GM18907 (cell line): ENCODE data around the gene ABCC4.
A peak's percentile ranks its signal among the peaks of the same experiment; 100 is the strongest.

ENCODE experiments used
- ATAC-seq: cut with Tn5 transposase; IDR thresholded peaks from one replicate; pipeline ENCODE4 v1.9.1; 2021; ENCODE audit warnings: mild to moderate bottlenecking, moderate library complexity; ENCODE audit not compliant: unreplicated experiment

The ABCC4 gene

DNA sequence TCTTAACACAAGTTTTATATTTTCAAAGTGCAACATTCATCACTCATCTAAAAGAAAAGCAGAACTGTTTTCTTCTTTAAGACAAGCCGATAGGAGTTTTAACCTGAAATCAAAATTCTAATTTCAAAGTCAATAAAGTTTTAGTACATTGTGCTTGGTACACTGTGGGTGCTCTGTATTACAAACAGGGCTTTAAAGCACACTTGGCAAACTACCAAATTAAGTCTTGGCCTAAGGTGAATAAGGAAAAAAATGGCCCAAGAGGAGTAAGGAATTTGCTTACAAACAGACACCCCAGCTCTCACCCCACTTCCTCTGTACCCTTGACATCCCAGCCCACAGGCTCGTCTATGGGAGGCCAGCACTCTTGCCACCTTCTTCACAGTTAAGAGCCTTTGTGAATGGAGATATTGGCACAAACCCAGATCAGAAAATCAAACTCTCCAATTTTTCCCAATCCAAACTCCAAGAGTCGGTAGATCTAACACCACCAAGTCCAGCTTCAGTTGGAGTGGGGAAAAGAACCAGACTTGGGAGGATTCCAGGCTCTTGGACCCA lies 66.0 kb downstream of the ABCC4 start:
- no peak for ATAC-seq

DNA sequence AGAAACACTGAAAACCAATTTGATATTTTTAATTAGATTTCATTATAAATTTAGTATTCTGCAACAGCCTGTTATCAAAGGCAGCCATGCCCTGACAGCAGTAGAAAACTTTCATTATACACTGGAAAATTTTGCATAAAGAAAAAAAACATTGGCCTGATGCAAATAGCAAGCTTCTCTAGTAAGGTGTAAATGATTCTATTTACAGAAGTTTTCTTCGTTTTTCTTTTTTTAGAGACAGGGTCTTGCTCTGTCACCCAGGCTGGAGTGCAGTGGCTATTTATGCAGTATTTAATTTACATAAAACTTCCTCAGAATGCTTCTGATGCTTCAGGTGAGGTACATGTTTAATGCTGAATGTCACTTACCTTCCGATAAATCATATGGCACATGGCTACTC lies 67.0 kb downstream of the ABCC4 start:
- ATAC-seq: peak; percentile 72

DNA sequence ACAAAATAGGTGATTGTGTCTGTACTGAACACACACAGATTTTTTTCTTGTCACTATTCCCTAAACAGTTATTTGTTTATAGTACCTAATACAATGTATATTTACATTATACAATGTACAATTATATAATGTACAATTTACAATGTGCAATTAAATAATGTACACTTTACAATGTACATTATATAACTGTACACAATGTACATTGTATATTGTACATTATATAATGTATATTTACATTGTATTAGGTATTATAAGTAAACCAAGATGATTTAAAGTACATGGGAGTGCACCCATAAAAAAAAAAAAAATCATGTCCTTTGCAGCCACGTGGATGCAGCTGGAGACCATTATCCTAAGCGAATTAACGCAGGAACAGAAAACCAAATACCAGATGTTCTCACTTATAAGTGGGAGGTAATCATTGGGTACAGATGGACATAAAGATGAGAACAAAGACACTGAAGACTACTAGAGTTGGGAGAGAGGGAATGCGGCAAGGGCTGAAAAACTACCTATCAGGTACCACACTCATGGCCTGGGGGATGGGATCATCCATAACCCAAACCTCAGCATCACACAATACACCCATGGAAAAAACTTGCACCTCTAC lies 68.1 kb downstream of the ABCC4 start:
- ATAC-seq: no peak

DNA sequence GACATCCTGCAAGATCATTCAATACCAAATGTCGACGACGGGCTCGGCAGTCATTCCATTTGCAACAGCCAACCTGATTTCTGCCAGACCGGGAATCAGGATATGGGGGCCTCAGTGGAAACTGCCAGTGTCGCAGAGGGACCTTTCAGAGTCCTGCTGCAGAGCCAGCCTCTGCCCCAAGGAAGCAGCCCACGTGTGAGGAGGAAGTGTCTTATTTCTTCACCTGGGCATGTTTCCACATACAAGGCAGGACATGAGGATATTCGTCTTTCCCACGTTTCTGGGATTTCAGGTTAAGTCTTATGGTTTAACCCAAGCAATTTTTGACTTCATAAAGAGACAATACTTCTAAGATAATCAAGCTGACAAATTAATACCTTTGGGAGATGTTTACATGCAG lies 69.9 kb downstream of the ABCC4 start:
- ATAC-seq: no peak

DNA sequence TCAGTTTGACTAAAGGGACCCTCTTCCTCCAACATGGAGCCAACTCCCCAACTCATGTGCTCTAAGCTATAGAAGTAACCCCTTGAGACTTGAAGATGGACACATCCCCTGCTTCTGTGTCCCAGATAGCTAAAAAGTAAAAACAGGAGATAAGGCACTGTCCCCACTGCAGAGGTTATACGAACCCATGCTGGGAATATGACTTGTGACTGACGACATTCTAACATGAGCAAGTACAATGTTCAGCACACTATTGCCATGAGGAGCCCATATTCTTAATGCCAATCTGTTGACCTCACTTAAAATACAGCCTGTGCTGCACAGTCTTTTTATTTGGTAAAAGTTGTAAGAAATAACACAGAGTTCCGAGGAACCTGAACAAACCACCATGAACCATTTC lies 71.4 kb downstream of the ABCC4 start:
- ATAC-seq: no peak

DNA sequence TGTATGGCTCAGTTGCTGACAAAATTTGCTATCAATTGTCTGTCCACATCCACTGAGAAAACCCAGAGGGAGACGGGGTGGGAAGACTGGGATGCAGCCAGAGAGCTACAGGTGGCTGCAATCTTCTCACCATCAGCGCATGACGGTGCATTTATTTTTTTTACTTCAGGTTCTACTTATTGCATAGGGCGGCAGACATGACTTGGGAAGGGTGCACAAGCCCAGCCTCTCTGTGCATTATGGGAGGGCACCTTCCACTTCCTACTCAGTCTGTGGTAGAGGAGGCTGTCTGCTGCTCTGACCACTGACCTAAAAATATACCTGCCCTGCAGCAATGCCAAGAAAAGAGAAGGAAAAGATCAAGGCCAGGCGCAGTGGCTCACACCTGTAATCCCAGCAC lies 73.1 kb downstream of the ABCC4 start:
- ATAC-seq: no peak

DNA sequence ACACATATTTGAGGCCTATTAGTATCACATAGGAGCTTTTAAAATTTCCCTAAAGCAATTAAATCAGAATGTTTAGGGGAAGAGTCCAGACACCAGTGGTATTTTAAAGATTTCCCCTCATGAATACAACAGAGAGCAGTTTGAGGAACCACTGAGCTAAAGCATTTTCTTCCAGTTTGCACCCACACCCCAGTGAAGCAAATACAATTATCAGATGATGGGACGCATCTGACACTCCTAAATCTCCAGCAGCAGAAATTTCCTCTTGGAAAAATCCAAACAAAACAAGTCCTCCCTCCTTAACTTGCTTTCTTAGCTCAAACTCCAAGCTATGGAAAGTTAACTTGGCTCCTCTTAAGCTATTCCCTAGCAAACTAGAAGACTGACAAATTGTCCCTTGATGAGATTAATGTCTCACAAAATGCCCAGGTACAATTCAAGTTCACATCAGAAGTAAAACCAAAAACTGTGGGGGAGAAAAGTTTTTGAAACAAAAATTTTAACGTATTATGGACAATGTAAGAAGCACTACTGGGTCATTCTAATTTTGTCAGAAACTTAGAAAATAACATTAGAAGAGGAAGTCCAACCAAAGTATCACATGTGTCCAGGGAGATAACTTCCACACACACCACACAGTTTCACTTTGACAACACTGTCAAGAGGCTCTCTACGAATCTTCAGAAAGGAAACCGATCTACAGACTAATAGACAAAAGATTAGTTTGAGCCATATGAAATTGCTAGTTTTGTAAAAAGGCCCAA lies 74.1 kb downstream of the ABCC4 start:
- peak; percentile 81 for ATAC-seq

DNA sequence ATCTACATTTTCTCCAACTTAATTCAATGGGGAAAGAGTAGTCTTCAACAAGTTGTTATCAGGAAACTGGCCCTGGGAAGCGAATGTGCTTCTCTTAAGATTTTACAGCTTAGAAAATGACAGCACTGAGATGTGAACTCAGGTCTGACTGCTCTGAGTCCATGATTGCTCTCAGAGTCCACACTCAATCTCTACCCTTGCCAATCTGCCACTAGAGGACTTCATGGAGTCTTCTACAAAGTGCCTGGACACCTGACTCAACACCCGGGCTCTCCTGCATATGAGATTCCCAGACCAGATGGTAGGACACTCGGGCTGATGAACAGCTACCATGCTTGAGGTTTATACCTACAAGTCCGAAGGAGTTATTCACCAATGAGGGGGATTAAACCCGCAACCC lies 74.8 kb downstream of the ABCC4 start:
- peak; percentile 9 for ATAC-seq

DNA sequence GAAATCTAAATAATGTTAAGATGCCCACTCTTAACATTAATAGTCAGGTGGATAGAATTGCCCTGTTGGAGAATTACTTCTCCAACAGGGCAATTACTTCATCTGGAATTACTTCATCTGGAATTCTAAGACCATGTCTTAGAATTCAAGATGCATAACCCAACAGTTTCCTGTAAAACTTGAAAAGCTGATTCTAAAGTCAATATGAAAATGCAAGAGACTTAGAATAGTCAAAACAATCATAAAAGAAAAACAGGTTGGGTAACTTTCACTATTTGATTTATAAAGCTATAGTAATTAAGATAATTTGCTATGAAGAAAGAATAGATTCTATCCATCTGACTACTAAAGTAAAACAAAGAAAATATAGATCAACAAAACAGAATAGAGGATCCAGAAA lies 75.2 kb downstream of the ABCC4 start:
- no peak for ATAC-seq

DNA sequence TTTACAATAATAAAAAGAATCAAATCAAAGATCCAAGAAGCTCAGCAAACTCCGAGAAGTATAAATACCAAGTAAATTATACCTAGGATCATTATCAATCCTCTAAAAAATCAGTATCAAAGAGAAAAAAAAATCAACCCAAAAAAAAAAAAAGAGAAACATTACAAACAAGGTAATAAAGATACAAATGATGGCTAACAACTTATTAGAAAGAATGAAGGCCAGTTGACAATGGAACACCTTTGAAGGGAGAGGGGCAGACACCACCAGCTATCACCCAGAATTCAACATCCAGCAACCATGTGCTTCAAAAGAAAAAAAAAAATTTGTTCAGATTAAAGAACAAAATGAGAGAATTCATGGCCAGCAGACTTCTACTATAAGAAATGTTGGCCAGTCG lies 77.2 kb downstream of the ABCC4 start:
- ATAC-seq: no peak

DNA sequence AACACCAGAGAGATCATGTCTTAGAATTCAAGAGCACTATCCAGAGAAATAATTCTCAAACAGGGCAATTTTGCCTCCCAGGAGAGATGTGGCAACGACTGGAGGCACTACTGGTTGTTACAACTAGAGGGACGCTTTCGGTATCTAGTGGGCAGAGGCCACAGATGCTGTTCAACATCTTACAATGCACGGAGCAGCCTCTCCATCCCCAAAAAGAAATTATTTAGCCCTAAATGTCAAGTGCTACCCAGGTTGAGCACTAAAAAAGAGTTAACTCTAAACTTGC lies 78.6 kb downstream of the ABCC4 start:
- ATAC-seq: no peak

DNA sequence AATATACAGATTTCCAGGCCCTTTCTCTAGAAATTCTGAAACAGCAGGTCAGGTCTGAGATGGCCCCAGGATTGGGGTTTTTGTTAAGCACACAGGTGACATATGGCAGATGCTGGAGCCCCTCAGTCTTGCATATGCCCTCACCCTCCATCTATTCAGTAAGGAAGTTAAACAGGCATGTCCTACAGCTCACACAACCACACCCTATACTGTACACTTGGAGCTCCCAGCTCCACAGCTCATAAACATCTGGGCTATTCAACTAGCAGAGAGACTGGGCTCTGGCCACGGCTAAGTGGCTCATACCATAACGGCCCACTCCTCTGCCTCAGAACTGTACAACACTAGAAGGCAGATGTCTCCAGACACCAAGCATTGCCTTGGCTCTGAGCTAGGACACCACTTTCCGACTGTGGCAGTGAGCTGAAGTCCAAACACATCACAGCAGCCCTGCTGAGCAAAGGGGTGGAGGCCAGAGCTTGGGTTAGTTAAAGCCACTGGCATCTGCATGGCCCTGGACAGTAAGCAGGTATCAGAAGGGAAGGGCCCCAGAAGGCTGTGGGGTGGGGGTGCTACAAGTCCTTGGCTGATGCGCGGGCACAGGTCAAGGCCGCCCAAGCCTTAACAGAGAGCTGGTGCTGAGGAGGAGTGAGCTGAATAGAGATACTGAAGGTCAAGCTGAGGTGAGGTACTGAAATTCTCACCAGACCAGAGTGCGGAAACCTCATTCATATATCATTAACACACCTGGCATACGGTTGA lies 79.1 kb downstream of the ABCC4 start:
- peak; percentile 88 for ATAC-seq

DNA sequence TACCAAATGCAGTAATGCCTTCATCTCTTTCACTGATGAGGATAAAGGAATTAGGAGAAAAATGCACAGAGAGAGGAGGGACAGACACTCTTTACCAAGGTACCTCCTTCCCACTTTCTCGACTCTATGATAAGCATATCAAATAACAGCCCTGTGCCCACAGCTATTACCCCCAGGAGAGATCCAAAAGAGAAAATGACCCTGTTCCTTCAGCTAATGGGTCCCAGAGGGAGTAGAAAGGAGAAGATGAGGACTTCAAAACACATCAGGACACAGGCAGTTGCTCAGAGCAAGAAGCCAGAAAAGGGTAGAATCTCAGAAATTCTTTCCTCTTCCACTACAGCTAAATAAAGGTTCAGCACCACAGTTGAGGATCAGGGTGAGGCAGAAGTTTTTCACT lies 80.6 kb downstream of the ABCC4 start:
- no peak for ATAC-seq

DNA sequence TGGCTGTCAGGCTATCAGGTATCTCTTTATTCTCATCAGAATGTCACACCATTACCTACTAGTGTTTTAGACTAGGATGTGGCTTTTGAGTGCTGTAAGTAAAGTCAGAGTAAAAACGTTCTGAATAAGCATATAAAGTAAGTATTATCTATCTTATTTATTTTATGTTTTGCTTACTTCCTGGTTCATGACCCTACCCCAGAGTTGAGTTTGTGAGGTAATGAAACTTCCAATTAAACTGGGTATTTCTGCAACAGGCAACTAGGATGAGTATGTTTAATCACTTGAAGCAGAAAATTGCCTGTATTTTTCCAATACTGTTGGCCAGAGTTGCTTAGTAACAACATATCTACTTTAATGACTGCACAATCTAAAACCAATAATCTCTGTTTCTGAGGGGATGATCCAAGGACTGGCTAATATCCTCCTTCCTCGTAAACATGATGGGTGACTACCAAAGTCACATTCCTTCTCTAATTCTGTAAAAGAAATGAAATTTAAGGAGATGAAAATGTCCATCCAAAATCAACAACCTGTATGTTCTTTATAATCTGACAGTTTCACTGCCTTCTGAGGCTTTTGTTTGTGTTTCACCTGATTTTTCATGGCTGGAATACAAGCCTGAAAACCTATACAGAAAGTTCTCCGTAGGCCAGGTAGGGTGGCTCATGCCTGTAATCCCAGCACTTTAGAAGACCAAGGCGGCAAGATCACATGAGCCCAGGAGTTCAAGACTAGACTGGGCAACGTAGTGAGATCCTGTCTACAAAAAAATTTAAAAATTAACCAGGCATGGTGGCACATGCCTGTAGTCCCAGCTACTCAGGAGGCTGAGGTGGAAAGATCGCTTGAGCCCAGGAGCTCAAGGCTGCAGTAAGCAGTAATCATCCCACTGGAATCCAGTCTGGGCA lies 83.1 kb downstream of the ABCC4 start:
- no peak for ATAC-seq

DNA sequence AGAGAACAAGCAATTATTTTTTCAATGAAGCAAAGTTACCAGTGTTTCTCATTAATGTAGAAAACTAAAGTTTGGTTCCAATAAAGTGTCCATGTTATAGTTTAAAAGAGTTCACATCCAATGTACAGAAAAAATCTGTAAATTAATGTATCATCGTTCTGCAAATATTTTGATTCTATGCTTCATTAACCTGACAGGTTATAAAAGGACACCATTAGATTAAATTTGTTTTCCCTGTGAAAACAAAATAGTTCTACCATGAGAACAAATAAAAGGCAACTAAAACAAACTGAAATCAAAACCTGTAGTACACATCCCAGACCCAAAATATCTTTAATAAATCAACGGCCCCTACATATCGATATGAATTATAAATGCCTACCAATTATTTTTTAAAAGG lies 85.1 kb downstream of the ABCC4 start:
- ATAC-seq: no peak

DNA sequence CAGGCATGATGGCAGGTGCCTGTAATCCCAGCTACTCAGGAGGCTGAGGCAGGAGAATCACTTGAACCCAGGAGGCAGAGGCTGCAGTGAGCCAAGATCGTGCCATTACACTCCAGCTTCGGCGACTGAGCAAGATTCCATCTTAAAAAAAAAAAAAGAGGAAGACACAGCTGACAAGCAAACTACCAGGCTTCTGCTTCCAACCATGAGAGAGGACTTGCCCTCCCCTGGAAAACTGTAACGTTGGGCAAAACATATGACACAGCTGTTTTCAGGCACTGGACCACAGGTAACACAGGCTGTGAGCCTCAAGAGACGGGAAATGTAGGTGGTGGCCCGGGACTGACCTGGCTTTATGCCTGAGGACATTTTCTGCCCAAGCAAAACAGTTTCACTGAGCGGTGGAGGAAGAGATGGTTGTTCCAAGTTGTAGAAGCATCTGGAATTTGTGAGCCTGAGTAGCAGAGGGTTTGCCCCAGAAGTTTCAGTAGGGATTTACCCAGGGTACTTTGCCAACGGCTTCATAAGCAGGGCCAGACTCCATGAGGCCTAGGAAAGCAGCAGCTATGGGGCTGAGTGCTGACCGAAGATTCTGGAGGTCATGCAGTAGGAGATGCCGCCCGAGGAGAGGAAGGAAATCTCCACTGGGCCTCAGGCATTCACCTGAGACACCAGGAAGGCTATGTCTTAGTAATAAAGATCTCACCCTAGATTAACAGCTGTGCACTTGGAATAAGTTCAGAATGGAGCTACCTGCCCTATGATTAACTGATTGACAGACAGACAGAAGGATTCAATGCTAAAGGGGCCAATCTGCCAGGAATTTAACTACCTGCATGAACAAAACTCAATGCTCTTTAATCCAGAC lies 88.0 kb downstream of the ABCC4 start:
- no peak for ATAC-seq

DNA sequence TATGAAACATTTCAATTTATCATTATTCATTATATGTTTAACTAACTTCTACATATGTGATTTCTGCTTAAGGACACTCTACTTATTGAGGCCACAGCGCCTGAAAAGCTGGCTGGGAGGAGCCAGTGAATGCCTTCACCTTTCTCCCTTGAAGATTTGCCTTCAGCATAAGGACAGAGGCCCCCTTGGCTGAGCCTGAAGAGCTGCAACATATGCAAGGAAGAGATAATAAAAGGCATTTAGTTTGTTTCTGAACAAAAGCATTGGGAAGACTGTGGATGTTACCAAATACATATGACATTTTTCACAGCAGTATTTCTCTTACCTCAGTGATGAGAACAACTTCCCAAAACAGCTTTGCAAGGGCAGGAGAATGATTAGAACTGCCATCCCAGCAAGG lies 92.1 kb downstream of the ABCC4 start:
- no peak for ATAC-seq

DNA sequence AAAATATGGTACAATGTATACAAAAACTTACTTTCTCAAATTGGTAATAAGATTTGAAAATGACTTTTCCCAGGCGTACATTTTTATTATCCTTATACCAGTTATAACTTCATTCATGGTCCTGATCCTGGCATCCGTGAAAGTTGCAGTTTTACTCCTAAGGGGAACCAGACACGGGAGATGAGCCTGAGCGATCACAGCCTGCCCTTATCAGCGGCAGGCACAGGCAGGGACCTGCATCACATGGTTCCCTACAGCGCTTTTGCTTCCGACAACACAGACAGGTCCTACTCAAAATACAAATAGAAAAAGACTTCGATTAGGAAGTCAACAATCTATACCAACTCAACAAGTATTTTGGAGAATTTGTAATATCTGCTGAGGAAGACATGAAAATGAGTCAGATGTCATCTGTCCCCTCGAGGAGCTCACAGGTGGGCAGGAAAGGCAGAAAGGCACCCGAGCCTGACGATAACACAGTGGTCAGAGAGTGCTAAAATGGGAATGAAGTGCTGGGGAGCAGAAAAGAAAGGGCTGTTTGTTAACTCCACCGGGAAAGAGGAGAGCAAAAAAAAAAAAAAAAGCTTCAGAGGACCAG lies 93.4 kb downstream of the ABCC4 start:
- ATAC-seq: peak; percentile 85

DNA sequence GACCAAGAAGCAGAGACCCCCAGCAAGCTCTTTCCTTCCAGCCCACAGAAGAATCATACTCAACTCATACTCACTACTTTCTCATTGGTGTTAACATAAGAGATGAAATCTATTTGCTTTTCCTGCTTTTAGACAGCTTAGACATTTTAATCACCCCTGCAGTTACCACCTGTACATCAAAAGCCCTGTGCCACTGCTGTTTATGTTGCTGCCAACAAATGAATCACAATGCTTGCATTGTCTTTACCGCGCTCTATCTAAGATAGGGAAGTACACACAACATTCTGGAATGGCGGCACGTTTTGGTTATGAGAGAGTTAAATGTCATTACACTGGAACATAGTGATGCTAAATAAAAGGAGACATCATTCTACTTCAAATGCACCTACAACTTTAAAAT lies 95.1 kb downstream of the ABCC4 start:
- no peak for ATAC-seq
